ENCODE results near the gene LIN9. TPM values are rescaled to one million over a fixed set of nuclear protein-coding genes. Genes with fewer than 3 reads are reported as not detected.

The LIN9 gene
- total and polyA plus RNA-seq, 2 experiments from 2014 or later, result 11.8 to 16.9 TPM

DNA sequence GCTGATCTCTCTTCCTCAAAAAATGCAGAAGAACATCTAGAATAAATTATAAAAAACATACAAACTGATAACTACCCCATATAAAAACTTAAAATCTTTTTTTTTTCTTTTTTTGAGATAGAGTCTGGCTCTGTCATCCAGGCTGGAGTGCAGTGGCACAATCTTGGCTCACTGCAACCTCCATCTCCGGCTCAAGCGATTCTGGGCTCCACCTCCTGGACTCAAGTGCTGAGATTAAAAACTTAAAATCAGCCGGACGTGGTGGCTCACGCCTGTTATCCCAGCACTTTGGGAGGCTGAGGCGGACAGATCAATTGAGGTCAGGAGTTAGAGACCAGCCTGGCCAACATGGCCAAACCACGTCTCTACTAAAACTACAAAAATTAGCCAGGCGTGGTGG is 31.1 kb downstream of the LIN9 start:
- H3K9me3 Mint-ChIP-seq, result no peaks in the 10 kb centered on the region
- H2AFZ ChIP-seq, result no peak overlapping the region
- H3K27ac Mint-ChIP-seq, result no peak overlapping the region
- no peaks in the 10 kb centered on the region for H3F3A ChIP-seq (replicated peaks; ENCODE audit: low read depth)
- no peaks in the 10 kb centered on the region for H3K4me1 Mint-ChIP-seq
- no peak overlapping the region for H3K27ac ChIP-seq (ENCODE audit: low read depth)
- H3K4me3 ChIP-seq, result no peak overlapping the region
- no peaks in the 10 kb centered on the region for H3K9me2 ChIP-seq (ENCODE audit: insufficient read depth)
- no peaks in the 10 kb centered on the region for H3K79me2 ChIP-seq (replicated peaks; ENCODE audit: insufficient read depth)
- no peaks in the 10 kb centered on the region for H3K4me1 ChIP-seq (ENCODE audit: insufficient read depth)
- H3K4me2 ChIP-seq, result no peak overlapping the region
- ATAC-seq, result no peak
- H3K27me3 ChIP-seq (ENCODE audit: insufficient read depth), result no peaks in the 10 kb centered on the region
- no peaks in the 10 kb centered on the region for H3K27me3 Mint-ChIP-seq (ENCODE audit: insufficient read depth, low read depth, poor library complexity)
- H3K36me3 Mint-ChIP-seq (ENCODE audit: low read depth), result peaks cover 32% of the 10 kb centered on the region
- H4K20me1 ChIP-seq (replicated peaks; ENCODE audit: insufficient read depth), result 0 out of 2 replicates have a peak, but pooled peaks cover 4% of the 10 kb centered on the region
- peaks cover 7% of the 10 kb centered on the region; the same call in 1 of the 2 replicates for H3K36me3 ChIP-seq (ENCODE audit: insufficient read depth)
- TF ChIP-seq EZH2phosphoT487 (IDR thresholded peaks at IDR 0.05; ENCODE audit: unreplicated experiment) (no peak), ZNF114 (CRISPR knock-in tag; IDR thresholded peaks at IDR 0.05) (no peak), EZH2 (IDR thresholded peaks at IDR 0.05; ENCODE audit: low read depth, unreplicated experiment) (no peak), POLR2AphosphoS5 (IDR thresholded peaks at IDR 0.05; ENCODE audit: low read depth) (no peak), STAT1 (IDR thresholded peaks at IDR 0.05; ENCODE audit: unreplicated experiment) (no peak)
- TF ChIP-seq, protein P1, sequence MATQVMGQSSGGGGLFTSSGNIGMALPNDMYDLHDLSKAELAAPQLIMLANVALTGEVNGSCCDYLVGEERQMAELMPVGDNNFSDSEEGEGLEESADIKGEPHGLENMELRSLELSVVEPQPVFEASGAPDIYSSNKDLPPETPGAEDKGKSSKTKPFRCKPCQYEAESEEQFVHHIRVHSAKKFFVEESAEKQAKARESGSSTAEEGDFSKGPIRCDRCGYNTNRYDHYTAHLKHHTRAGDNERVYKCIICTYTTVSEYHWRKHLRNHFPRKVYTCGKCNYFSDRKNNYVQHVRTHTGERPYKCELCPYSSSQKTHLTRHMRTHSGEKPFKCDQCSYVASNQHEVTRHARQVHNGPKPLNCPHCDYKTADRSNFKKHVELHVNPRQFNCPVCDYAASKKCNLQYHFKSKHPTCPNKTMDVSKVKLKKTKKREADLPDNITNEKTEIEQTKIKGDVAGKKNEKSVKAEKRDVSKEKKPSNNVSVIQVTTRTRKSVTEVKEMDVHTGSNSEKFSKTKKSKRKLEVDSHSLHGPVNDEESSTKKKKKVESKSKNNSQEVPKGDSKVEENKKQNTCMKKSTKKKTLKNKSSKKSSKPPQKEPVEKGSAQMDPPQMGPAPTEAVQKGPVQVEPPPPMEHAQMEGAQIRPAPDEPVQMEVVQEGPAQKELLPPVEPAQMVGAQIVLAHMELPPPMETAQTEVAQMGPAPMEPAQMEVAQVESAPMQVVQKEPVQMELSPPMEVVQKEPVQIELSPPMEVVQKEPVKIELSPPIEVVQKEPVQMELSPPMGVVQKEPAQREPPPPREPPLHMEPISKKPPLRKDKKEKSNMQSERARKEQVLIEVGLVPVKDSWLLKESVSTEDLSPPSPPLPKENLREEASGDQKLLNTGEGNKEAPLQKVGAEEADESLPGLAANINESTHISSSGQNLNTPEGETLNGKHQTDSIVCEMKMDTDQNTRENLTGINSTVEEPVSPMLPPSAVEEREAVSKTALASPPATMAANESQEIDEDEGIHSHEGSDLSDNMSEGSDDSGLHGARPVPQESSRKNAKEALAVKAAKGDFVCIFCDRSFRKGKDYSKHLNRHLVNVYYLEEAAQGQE (IDR thresholded peaks at IDR 0.05; ENCODE audit: unreplicated experiment), result no peak
- TF ChIP-seq, protein P2, sequence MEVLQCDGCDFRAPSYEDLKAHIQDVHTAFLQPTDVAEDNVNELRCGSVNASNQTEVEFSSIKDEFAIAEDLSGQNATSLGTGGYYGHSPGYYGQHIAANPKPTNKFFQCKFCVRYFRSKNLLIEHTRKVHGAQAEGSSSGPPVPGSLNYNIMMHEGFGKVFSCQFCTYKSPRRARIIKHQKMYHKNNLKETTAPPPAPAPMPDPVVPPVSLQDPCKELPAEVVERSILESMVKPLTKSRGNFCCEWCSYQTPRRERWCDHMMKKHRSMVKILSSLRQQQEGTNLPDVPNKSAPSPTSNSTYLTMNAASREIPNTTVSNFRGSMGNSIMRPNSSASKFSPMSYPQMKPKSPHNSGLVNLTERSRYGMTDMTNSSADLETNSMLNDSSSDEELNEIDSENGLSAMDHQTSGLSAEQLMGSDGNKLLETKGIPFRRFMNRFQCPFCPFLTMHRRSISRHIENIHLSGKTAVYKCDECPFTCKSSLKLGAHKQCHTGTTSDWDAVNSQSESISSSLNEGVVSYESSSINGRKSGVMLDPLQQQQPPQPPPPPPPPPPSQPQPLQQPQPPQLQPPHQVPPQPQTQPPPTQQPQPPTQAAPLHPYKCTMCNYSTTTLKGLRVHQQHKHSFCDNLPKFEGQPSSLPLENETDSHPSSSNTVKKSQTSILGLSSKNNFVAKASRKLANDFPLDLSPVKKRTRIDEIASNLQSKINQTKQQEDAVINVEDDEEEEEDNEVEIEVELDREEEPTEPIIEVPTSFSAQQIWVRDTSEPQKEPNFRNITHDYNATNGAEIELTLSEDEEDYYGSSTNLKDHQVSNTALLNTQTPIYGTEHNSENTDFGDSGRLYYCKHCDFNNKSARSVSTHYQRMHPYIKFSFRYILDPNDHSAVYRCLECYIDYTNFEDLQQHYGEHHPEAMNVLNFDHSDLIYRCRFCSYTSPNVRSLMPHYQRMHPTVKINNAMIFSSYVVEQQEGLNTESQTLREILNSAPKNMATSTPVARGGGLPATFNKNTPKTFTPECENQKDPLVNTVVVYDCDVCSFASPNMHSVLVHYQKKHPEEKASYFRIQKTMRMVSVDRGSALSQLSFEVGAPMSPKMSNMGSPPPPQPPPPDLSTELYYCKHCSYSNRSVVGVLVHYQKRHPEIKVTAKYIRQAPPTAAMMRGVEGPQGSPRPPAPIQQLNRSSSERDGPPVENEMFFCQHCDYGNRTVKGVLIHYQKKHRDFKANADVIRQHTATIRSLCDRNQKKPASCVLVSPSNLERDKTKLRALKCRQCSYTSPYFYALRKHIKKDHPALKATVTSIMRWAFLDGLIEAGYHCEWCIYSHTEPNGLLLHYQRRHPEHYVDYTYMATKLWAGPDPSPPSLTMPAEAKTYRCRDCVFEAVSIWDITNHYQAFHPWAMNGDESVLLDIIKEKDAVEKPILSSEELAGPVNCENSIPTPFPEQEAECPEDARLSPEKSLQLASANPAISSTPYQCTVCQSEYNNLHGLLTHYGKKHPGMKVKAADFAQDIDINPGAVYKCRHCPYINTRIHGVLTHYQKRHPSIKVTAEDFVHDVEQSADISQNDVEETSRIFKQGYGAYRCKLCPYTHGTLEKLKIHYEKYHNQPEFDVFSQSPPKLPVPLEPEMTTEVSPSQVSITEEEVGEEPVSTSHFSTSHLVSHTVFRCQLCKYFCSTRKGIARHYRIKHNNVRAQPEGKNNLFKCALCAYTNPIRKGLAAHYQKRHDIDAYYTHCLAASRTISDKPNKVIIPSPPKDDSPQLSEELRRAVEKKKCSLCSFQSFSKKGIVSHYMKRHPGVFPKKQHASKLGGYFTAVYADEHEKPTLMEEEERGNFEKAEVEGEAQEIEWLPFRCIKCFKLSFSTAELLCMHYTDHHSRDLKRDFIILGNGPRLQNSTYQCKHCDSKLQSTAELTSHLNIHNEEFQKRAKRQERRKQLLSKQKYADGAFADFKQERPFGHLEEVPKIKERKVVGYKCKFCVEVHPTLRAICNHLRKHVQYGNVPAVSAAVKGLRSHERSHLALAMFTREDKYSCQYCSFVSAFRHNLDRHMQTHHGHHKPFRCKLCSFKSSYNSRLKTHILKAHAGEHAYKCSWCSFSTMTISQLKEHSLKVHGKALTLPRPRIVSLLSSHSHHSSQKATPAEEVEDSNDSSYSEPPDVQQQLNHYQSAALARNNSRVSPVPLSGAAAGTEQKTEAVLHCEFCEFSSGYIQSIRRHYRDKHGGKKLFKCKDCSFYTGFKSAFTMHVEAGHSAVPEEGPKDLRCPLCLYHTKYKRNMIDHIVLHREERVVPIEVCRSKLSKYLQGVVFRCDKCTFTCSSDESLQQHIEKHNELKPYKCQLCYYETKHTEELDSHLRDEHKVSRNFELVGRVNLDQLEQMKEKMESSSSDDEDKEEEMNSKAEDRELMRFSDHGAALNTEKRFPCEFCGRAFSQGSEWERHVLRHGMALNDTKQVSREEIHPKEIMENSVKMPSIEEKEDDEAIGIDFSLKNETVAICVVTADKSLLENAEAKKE (CRISPR knock-in tag; IDR thresholded peaks at IDR 0.05), result no peak
- TF ChIP-seq, protein P3, sequence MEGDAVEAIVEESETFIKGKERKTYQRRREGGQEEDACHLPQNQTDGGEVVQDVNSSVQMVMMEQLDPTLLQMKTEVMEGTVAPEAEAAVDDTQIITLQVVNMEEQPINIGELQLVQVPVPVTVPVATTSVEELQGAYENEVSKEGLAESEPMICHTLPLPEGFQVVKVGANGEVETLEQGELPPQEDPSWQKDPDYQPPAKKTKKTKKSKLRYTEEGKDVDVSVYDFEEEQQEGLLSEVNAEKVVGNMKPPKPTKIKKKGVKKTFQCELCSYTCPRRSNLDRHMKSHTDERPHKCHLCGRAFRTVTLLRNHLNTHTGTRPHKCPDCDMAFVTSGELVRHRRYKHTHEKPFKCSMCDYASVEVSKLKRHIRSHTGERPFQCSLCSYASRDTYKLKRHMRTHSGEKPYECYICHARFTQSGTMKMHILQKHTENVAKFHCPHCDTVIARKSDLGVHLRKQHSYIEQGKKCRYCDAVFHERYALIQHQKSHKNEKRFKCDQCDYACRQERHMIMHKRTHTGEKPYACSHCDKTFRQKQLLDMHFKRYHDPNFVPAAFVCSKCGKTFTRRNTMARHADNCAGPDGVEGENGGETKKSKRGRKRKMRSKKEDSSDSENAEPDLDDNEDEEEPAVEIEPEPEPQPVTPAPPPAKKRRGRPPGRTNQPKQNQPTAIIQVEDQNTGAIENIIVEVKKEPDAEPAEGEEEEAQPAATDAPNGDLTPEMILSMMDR (conservative IDR thresholded peaks at IDR 0.05; ENCODE audit: low read depth in 2 of 2), result no peak
- no peak overlapping the region for H3K4me3 Mint-ChIP-seq
- DNase-seq (ENCODE audit: low spot score), result no peak

All from GM23338 (cell line).